Measurements from ENCODE around the gene DTNA.
"Not testable (repeated sequence)": the region's sequence is repeated elsewhere in the genome, so short reads cannot be mapped to it uniquely, and the experiment has no call there.

DTNA gene

DNA sequence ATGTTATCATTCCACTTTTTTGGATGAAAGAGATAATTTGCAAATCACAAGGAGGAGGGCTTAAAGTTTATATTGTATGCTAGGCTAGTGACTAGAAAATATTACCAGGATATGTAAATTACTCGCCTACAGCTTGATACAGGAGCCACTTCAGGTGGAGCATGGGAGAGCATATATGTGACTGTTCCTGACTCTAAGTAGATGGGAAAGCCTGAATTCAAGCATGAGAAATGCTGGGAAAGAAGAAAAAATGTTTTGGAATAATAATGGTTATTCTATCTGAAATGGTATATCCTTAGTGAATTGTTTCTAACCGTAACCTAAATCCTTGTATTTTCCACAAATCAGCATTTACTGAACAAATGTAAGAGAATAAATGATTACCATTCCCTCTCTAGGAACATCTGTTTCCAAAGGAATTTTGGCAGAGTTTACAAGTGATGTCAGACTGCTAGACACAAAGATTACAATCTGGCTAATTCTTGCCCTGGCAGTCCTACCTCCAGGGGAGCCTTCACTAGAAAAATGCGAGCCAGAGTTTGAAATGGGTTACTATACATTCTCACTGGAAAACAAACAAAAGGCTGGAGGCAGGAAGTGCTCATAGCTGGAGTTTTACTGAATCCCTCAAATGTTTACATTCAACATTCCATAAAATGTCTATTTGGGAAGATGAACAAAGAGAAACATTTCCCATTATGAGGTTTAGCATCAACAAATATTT lies 201.7 kb downstream of the DTNA start:
- FAIRE-seq (no peak), DNase-seq (ENCODE audit: insufficient read length, low spot score) (peak; percentile 5)
- TF ChIP-seq POLR2A (IDR thresholded peaks at IDR 0.05; ENCODE audit: low read depth, low read length) = no peak

DNA sequence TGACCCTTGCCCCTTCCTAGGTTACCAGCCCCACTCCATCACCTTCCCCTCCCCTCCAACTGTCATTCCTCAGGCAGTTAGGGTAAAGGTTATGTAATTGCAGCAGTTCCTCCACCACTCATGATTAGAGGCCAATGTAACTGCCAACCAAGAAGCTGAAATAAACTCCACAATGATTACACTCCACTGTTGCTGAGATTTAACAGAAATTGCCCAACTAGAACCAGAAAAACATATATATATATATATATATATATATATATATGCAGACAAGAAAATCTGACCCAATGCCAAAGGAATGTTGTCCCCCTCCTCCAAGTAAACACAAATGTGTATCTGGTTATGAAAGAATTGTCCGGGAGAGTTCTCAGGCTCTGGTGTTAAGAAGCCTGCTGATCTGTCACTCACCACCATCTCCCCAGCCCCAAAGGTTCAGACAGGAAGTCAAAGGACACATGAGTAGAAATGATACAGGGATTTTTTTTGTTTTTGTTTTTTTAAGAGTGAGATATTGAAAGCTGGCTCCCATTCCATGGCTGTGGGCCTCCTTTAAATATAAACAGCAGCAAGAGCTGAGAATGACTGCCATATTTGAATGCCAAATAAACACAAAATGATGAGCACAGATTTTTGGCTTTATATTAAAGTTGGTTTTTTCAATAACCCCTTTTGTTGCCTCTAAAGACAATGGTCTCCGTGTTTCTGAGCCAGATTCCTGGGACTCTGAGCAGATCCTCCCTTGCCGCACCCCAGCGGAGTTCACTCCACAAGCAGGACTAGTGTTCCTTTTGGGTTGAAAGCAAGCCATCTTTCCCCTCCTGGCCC lies 204.0 kb downstream of the DTNA start:
- DNase-seq (ENCODE audit: insufficient read length, low spot score) (no peak), FAIRE-seq (no peak)

DNA sequence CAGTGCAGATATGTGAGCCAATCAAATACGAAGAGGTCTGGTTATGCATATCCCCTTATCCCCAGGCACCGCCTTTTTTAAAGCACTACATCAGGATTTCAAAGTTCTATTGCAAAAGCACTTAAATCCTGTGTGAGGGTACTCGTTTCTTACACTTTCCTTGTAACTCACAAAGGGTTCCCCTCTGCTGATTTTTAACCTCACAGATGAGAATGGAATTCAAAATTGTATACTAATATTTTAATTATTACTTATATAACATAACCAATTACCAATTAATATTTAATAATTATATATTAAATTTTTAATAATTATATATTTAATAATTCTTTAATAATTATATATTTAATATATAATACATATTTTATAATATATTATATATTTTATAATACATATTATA lies 204.9 kb downstream of the DTNA start:
- FAIRE-seq (no peak), DNase-seq (ENCODE audit: insufficient read length, low spot score) (no peak)
- TF ChIP-seq POLR2A (IDR thresholded peaks at IDR 0.05; ENCODE audit: low read depth, low read length) = no peak

More for the DNA sequence above, 204.0 kb downstream of the DTNA start:
- no peak for TF ChIP-seq POLR2A (IDR thresholded peaks at IDR 0.05; ENCODE audit: low read depth, low read length)

DNA sequence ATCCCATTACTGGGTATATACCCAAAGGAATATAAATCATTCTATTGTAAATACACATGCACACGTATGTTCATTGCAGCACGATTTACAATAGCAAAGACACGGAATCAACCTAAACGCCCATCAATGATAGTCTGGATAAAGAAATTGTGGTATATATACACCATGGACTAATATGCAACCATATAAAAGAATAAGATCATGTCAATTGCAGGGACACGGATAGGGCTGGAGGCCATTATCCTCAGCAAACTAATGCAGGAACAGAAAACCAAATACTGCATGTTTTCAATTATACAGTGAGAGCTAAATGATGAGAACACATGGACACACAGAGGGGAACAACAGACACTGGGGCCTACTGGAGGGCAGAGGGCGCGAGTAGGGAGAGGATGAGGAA lies 206.4 kb downstream of the DTNA start:
- DNase-seq (ENCODE audit: insufficient read length, low spot score); FAIRE-seq: not testable (repeated sequence)

DNA sequence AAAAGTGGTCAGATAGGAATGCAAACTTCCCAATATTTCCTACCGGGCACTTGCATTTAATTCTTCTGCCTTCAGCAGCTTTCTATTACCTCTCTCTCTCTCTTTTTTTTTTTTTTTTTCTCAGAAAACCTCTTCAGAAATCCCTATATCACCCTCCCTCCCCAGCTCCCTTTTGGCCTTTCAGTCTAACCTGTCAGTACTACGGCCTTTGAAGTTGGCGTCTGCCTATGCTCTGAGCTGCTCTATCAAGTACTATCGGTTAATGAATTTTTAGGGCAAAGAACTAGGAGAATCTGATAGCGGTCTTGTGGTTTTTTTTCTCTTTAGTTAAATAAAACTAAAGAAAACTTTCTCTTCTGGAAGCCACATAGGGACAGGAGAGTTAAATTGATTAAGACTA lies 208.8 kb downstream of the DTNA start:
- FAIRE-seq = no peak
- no peak for TF ChIP-seq POLR2A (IDR thresholded peaks at IDR 0.05; ENCODE audit: low read depth, low read length)
- no peak for DNase-seq (ENCODE audit: insufficient read length, low spot score)

DNA sequence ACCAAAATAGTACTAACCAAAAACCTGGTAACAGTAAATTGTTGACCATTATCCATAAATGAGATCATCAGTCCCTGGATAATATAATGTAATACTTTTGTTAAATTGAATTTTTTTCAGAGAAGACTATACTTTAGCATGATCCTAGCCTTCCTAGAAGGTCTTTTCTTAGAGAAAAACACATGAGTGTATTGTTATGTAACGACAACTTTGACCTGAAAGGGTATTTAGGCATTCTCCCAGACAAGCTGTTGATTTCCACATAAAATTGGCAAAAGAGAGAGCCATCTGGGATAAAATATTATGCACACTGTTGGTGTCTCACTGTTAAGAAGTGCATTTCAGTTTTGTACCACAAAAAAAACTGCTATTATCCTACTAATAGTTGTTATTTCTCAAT lies 211.1 kb downstream of the DTNA start:
- no peak for TF ChIP-seq POLR2A (IDR thresholded peaks at IDR 0.05; ENCODE audit: low read depth, low read length)
- FAIRE-seq (no peak), DNase-seq (ENCODE audit: insufficient read length, low spot score) (no peak)

DNA sequence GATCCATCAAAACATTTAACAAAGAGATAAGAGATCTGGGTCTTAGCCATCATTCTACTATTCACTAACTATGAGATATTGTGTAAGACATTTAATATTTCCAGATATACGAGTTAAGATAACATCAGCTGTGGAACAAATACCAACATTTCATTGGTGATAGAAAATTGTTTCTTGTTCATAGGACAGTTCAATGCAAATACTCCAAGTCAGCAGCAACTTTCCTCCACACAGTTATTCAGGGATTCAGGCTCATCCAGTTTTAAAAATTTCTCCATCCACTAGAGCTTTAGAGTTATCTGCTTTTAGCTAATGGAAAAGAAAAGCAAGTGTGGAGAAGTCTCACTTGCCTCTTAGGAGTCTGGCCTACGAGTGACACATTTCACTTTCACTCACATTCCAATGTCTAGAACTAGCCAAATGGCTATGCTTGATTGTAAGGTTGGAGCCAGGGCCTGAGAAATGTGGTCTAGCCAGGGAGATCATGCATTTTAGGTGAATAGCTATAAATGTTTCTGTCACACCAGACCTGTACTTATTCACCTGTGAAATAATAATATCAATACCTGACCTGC lies 211.8 kb downstream of the DTNA start:
- no peak for TF ChIP-seq POLR2A (IDR thresholded peaks at IDR 0.05; ENCODE audit: low read depth, low read length)
- DNase-seq (ENCODE audit: insufficient read length, low spot score) (no peak), FAIRE-seq (no peak)

DNA sequence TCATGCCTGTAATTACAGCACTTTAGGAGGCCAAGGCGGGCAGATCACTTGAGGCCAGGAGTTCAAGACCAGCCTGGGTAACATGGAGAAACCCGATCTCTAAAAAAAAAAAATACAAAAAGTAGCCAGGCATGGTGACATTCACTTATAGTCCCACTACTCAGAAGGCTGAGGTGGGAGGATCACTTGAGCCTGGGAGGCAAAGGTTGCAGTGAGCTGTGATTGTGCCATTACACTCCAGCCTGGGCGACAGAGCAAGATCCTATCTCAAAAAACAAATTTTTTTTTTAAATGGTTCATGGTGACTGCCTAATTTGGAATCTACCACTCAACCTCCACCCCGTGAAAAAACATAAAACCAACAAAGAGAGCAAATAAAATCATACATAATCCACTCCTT lies 212.5 kb downstream of the DTNA start:
- not testable (repeated sequence) for DNase-seq (ENCODE audit: insufficient read length, low spot score); FAIRE-seq

DNA sequence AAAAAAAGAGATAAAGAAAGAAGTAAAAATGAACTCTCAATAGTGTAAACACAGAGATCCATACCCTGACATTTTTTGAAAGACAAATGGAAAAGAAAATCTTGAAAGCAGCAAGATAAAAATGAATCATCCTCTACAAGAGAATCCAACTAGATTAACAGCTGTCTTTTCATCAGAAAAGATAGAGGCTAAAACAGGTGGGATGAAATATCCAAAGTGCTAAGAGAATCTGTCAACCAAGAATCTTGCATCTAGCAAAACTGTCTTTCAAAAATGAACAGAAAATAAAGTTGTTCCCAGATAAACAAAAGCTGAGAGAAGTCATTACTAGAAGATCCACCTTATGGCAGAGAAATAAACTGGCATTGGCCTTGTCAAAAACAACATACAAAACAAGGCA lies 213.8 kb downstream of the DTNA start:
- no peak for DNase-seq (ENCODE audit: insufficient read length, low spot score)
- FAIRE-seq = no peak
- TF ChIP-seq POLR2A (IDR thresholded peaks at IDR 0.05; ENCODE audit: low read depth, low read length) = no peak

DNA sequence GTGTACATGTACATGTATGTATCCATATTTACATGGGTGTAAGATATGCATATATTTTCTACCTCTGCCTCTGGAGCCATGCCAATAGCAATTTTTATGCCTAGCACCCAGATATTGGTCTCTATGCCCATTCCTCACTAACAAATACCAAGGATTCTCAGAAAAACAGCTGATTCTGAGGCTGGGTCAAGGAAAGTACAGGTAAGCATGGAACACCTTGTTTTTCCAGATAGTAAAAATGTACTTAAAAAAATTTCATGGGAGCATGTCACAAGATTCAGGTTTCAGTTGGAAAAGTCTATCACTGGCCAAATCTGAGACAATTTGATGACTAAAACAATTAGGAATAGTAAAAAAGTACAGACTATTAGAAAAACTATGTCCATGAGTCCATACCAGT lies 216.6 kb downstream of the DTNA start:
- DNase-seq (ENCODE audit: insufficient read length, low spot score) = no peak
- no peak for TF ChIP-seq POLR2A (IDR thresholded peaks at IDR 0.05; ENCODE audit: low read depth, low read length)
- FAIRE-seq = no peak

DNA sequence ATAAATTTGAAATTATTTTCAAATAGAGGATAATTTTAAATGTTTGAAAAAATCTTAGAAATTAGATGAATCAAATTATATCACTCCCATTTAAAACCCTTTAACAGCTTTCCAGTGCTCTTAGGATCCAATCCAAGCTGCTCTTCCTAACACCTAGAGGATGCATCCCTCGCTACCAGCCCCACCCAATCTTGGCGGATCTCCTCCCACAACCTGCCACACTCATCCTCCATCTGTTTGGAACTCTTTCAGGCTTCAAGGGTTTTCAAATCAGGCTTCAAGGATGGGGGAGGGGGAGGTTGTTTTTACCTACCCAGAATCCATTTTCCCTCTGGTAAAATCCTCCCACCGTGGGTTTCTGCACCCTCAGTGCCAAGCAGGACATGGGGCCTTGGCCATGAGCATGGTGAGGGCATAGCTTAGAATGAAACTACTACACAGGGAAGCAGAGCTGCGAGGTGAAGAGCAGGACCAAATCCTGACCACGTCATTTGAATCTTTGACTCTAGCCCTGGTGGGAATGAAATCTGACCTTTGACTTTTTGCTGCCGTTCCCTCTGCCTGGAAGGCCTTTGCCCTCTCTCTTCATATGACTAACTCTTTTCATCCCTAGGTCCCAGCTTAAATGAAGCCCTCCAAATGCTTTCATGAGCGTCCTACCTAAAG lies 218.1 kb downstream of the DTNA start:
- no peak for FAIRE-seq

DNA sequence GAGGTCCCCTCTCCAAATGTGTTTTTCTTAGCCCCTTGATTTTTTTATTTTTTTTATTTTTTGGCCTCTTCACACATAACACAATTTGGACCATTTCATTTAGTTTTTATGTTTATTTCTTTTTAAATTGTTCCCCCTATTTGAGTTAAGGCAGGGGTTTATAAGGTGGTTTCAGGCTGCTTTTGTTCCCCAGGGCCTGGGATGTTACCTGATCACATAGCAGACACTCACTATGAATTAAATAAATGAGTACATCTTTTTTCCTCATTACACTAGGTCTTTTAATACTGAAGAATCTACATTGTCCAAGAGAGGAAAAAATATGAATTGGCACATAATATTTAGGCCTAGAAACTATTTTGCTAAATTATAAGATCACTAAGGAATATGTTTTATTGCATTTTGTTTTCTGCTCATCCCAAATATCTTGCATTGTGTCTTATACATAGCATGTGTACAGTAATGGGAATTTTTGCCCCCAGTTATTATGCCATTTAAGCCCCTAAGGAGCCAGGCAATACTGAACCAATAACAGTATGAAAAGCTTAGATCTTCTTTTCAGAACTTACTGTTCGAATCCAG lies 218.7 kb downstream of the DTNA start:
- FAIRE-seq = no peak
- TF ChIP-seq POLR2A (IDR thresholded peaks at IDR 0.05; ENCODE audit: low read depth, low read length) = no peak
- DNase-seq (ENCODE audit: insufficient read length, low spot score) = no peak

More for the DNA sequence above, 218.1 kb downstream of the DTNA start:
- DNase-seq (ENCODE audit: insufficient read length, low spot score) = no peak
- TF ChIP-seq POLR2A (IDR thresholded peaks at IDR 0.05; ENCODE audit: low read depth, low read length) = no peak

DNA sequence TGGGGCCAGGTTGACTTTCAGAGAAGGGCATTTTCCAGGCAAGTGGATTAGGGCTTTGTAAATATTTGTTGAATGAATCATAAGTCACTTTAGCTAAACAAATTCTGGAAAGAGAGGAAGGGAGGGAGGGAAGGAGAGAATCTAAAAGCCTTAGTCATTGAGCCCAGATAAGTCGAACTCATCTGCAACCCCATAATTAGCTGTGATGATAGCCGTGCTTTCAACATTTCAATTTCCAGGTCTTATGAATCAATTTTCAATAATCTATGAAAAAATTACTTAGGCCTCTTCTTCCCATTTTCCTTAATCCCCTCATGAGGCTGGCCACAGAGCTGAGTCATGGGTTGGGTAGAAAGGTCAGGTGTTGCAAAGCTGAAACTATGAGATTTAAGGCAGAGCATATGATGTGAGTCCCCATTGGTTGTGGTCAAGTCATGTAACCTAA lies 219.3 kb downstream of the DTNA start:
- TF ChIP-seq POLR2A (IDR thresholded peaks at IDR 0.05; ENCODE audit: low read depth, low read length) = no peak
- peak; percentile 6 for DNase-seq (ENCODE audit: insufficient read length, low spot score)
- peak; percentile 81 for FAIRE-seq

DNA sequence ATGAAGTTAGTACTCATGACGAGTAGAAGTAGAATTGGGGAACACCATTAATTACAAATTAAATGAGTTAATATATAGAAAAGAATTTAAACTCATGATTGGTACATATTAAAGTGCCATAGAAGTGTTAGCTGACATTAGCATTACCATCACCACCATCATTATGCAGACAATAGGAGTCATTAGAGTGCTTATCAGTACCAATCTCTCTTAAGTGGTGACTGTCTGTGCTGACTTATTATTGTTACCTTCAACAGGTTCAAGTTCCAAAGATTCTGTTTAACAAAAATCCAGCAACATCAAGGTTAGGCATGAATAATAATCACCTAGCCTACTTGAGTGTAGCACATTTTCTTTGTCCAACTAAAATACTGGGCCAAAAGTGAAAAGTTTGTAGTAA lies 222.3 kb downstream of the DTNA start:
- FAIRE-seq (no peak), DNase-seq (ENCODE audit: insufficient read length, low spot score) (no peak)
- no peak for TF ChIP-seq POLR2A (IDR thresholded peaks at IDR 0.05; ENCODE audit: low read depth, low read length)

Data from H54 (cell line).